GM12878 (cell line): ENCODE measurements around the gene ODAM. TPM values are rescaled to one million over a fixed set of nuclear protein-coding genes. Genes with fewer than 3 reads are reported as not detected.

Source experiments
- ATAC-seq: fragments of 200-7000 bp; cut with Tn5 transposase; 3 replicates; pipeline ENCODE4 v1.9.1; 2020; ENCODE audit warnings: mild to moderate bottlenecking, moderate library complexity
- BruUV-seq: library from RNA; stranded (reverse); fragments of 400-500 nt; replicated peaks from 2 replicates; lab custom pipeline; 2021; lab: Mats Ljungman, UMichigan
- CTCF ChIA-PET: fragments of 300-600 bp; sonication (Branson Sonifier 250); formaldehyde crosslinking; extraction: SDS; loops from one replicate; lab custom pipeline; 2021; ENCODE audit warnings: inconsistent platforms; lab: Yijun Ruan, JAX
- POLR2A ChIA-PET: fragments of 350-600 bp; formaldehyde crosslinking; extraction: SDS; loops from one replicate; lab custom pipeline; 2021; ENCODE audit warnings: inconsistent platforms; lab: Charles Lee
- RAD21 ChIA-PET: fragments of 300-600 bp; sonication (Branson Sonifier 250); formaldehyde crosslinking; loops from one replicate; lab custom pipeline; 2023; ENCODE audit warnings: antibody characterized with exemption; ENCODE audit not compliant: unreplicated experiment; lab: Charles Lee
- SMC1A ChIA-PET: fragments of 300-600 bp; sonication (Branson Sonifier 250); formaldehyde crosslinking; loops from one replicate; lab custom pipeline; 2023; ENCODE audit not compliant: unreplicated experiment, uncharacterized antibody; lab: Charles Lee
- DNase-seq: peaks from one replicate; pipeline ENCODE4 v3.0.0-alpha.2; 2011; ENCODE audit warnings: low read depth, low spot score
- FAIRE-seq: peaks from 3 replicates; lab custom pipeline; 2011; peaks lifted over from hg19 to GRCh38; lab: Jason Lieb, UNC
- H2AFZ ChIP-seq: 2 replicates; pipeline ENCODE4 v1.6.0; 2011; ENCODE audit warnings: low read depth, low read length, control low read depth; ENCODE audit not compliant: control insufficient read depth
- H3K27ac ChIP-seq: 2 replicates; pipeline ENCODE4 v1.5.1; 2011; ENCODE audit warnings: control low read depth; ENCODE audit not compliant: control insufficient read depth, insufficient read depth
- H3K27me3 ChIP-seq, 2 experiments: replicated peaks in 1 of 2; 2 replicates each; pipeline versions ENCODE4 v1.6.0 to v1.6.1; 2011; ENCODE audit warnings: low read length in 1 of 2; ENCODE audit not compliant: control insufficient read depth in 2 of 2, insufficient read depth in 2 of 2
- H3K36me3 ChIP-seq, 2 experiments: 2 replicates each; pipeline ENCODE4 v1.5.1; 2011; ENCODE audit warnings: low read length in 1 of 2; ENCODE audit not compliant: control insufficient read depth in 2 of 2, insufficient read depth in 2 of 2
- H3K4me1 ChIP-seq: 2 replicates; pipeline ENCODE4 v1.6.1; 2011; ENCODE audit warnings: mild to moderate bottlenecking, low read length, moderate library complexity, mixed read lengths; ENCODE audit not compliant: control insufficient read depth, insufficient read depth
- H3K4me2 ChIP-seq: 2 replicates; pipeline ENCODE4 v1.6.0; 2011; ENCODE audit warnings: control low read depth; ENCODE audit not compliant: control insufficient read depth, insufficient read depth
- H3K4me3 ChIP-seq: fragments of 200-600 bp; sonication (generic); 2 replicates; pipeline ENCODE4 v1.5.1; 2016
- H3K79me2 ChIP-seq: 2 replicates; pipeline ENCODE4 v1.6.0; 2011; ENCODE audit warnings: low read length; ENCODE audit not compliant: control insufficient read depth, insufficient read depth
- H3K9ac ChIP-seq: 2 replicates; pipeline ENCODE4 v1.8.0; 2011; ENCODE audit warnings: low read length, control low read depth, mixed read lengths; ENCODE audit not compliant: control insufficient read depth, insufficient read depth
- H3K9me3 ChIP-seq: replicated peaks from 3 replicates; pipeline ENCODE4 v1.5.1; 2011; ENCODE audit warnings: mild to moderate bottlenecking, low read length; ENCODE audit not compliant: control insufficient read depth, insufficient read depth
- H4K20me1 ChIP-seq: 2 replicates; pipeline ENCODE4 v1.6.0; 2011; ENCODE audit not compliant: control insufficient read depth, insufficient read depth
- CUX1 ChIP-seq: IDR thresholded peaks from 2 replicates; pipeline ENCODE4 v1.6.1; 2012; ENCODE audit warnings: improper control_type of control experiment, low read depth, low read length; ENCODE audit not compliant: insufficient replicate concordance
- EZH2 ChIP-seq: IDR thresholded peaks from 2 replicates; pipeline ENCODE4 v1.6.1; 2012; ENCODE audit warnings: low read depth, mild to moderate bottlenecking, control low read depth, inconsistent platforms, low read length, borderline replicate concordance; ENCODE audit not compliant: control insufficient read depth
- IKZF1 ChIP-seq: fragments of 450-650 bp; conservative IDR thresholded peaks from 2 replicates; pipeline ENCODE4 v1.6.1; 2017; ENCODE audit warnings: antibody characterized with exemption, mild to moderate bottlenecking
- MTA2 ChIP-seq: fragments of 450-650 bp; IDR thresholded peaks from 2 replicates; pipeline ENCODE4 v1.6.1; 2016; ENCODE audit warnings: low read depth, mild to moderate bottlenecking, moderate library complexity
- MTA3 ChIP-seq: IDR thresholded peaks from 2 replicates; pipeline ENCODE4 v1.6.1; 2012; ENCODE audit warnings: low read length, inconsistent platforms, borderline replicate concordance
- NFYA ChIP-seq: IDR thresholded peaks from 2 replicates; pipeline ENCODE4 v1.6.1; 2011; ENCODE audit warnings: low read depth, mild to moderate bottlenecking, low read length, improper control_type of control experiment, borderline replicate concordance
- PAX8 ChIP-seq: fragments of 450-650 bp; IDR thresholded peaks from 2 replicates; pipeline ENCODE4 v1.6.1; 2017; ENCODE audit warnings: mild to moderate bottlenecking, moderate library complexity
- POLR2AphosphoS2 ChIP-seq: IDR thresholded peaks from 2 replicates; pipeline ENCODE4 v1.6.1; 2011; ENCODE audit warnings: low read depth, mild to moderate bottlenecking, low read length, improper control_type of control experiment, moderate library complexity
- REST ChIP-seq: IDR thresholded peaks from 2 replicates; pipeline ENCODE4 v1.6.1; 2012; ENCODE audit warnings: mild to moderate bottlenecking, low read depth, low read length
- SMAD5 ChIP-seq: IDR thresholded peaks from 2 replicates; pipeline ENCODE4 v1.6.1; 2016; ENCODE audit warnings: antibody characterized with exemption, low read depth
- SMARCA5 ChIP-seq: fragments of 450-650 bp; IDR thresholded peaks from 2 replicates; pipeline ENCODE4 v1.6.1; 2017; ENCODE audit warnings: mild to moderate bottlenecking
- SMC3 ChIP-seq: IDR thresholded peaks from 2 replicates; pipeline ENCODE4 v1.6.1; 2011; ENCODE audit warnings: low read length, improper control_type of control experiment, borderline replicate concordance
- STAT1 ChIP-seq: fragments of 450-650 bp; conservative IDR thresholded peaks from 2 replicates; pipeline ENCODE4 v1.6.1; 2014; ENCODE audit warnings: antibody characterized with exemption, mild to moderate bottlenecking
- WGBS: methylation state at CpG from one replicate; pipeline ENCODE4 v1.1.6; 2016; ENCODE audit warnings: low lambda C conversion rate; ENCODE audit not compliant: insufficient replicate concordance, insufficient coverage; ENCODE audit errors: missing lambda C conversion rate; 5-methylcytosine and 5-hydroxymethylcytosine counted together
- in situ Hi-C: fragments of 300-500 bp; cut with MboI; formaldehyde crosslinking; loops from 9 replicates; pipeline ENCODE4 v1.14.3; 2018; ENCODE audit warnings: mixed read lengths
- intact Hi-C: fragments of 100-400 bp; cut with micrococcal nuclease; formaldehyde crosslinking; loops from one replicate; pipeline ENCODE4 v1.14.2; 2022; ENCODE audit not compliant: unreplicated experiment
- polyA plus RNA-seq, 11 experiments: library from polyadenylated mRNA; depleted of rRNA in 4 of 11; unstranded in 6 of 11; stranded (reverse) in 5 of 11; fragments of >200 nt; fragmentation: Nextera tagmentation in 4 of 11; fragmentation: Illumina TruSeq in 1 of 11; extraction: Ambion mirVana in 4 of 11; extraction: Trizol in 1 of 11; gene quantifications; 1 replicate in 1 of 11; 2 replicates in 10 of 11; pipeline versions ENCODE4 v1.2.1 to v1.2.3, GENCODE V29; 2011 to 2016; ENCODE audit warnings: inconsistent platforms in 2 of 11, missing spikeins in 2 of 11, low read depth in 1 of 11
- total RNA-seq, 4 experiments: library from RNA; depleted of rRNA in 3 of 4; stranded (reverse); fragments of >200 nt in 3 of 4; fragmentation: Illumina TruSeq in 1 of 4; extraction: Trizol in 1 of 4; gene quantifications; 2 replicates each; pipeline versions ENCODE4 v1.2.1 to v1.2.3, GENCODE V29; 2013 to 2021

ODAM gene
- total and polyA plus RNA-seq, 10 of the 15 experiments (the other 5 are each of a cell fraction or from before 2014, with no cell fraction given): not detected

GRCh38 chr4:70225824-70226223, 30.3 kb downstream of the ODAM start, which contains the start of gene FDCSP:
Gene FDCSP, plus strand, starts transcription at chr4:70226124. Its CDS starts 5,071 bp downstream, at chr4:70231195.
- H3K27ac ChIP-seq: no peak within 1 kb of the TSS
- no peak within 1 kb of the TSS for H2AFZ ChIP-seq
- H3K4me2 ChIP-seq: no peak within 1 kb of the TSS
- no peak within 1 kb of the TSS for H3K9ac ChIP-seq
- no peaks in the 10 kb centered on the region for H3K4me1 ChIP-seq
- FAIRE-seq (no peak), ATAC-seq (no peak), DNase-seq (no peak)
- ChIA-PET SMC1A (no interaction called here), RAD21 (no interaction called here), POLR2A (no interaction called here), CTCF (no interaction called here)
- H3K36me3 ChIP-seq: no peaks in the 10 kb centered on the region
- WGBS: 19% methylated on average over 2 of the region's 2 CpGs
- in situ Hi-C loops (no loop called here), intact Hi-C loops (no loop called here)
- H3K9me3 ChIP-seq: no peaks in the 10 kb centered on the region
- no peak for TF ChIP-seq MTA2
- TF ChIP-seq POLR2AphosphoS2: no peak
- no peak for TF ChIP-seq EZH2
- TF ChIP-seq SMAD5: no peak
- TF ChIP-seq MTA3: no peak
- no peak for TF ChIP-seq CUX1
- no peak for TF ChIP-seq SMC3
- TF ChIP-seq STAT1: no peak
- no peak for TF ChIP-seq PAX8
- TF ChIP-seq NFYA: no peak
- no peak for TF ChIP-seq SMARCA5
- no peak for TF ChIP-seq IKZF1
- no peak for TF ChIP-seq REST
- no peaks in the 10 kb centered on the region for H3K79me2 ChIP-seq
- H3K4me3 ChIP-seq: no peak within 1 kb of the TSS
- H4K20me1 ChIP-seq: no peaks in the 10 kb centered on the region
- no TSS peak for BruUV-seq
- H3K27me3 ChIP-seq: no peaks in the 10 kb centered on the region
